Mucosa of gallbladder (tissue), 1 donor: ENCODE data around the gene CDA. TPM values are rescaled to one million over a fixed set of nuclear protein-coding genes. Genes with fewer than 3 reads are reported as not detected.

Experiments used
- DNase-seq: peaks from one replicate; pipeline ENCODE4 v3.0.0-alpha.2; 2020; ENCODE audit warnings: low spot score
- total RNA-seq: library from RNA; stranded (reverse); gene quantifications from one replicate; pipeline ENCODE4 v1.2.1, GENCODE V29; 2021
- donor health status: DM: no; HTN: no; CAD: no.

Gene CDA
- 1.6 TPM for total RNA-seq

DNA sequence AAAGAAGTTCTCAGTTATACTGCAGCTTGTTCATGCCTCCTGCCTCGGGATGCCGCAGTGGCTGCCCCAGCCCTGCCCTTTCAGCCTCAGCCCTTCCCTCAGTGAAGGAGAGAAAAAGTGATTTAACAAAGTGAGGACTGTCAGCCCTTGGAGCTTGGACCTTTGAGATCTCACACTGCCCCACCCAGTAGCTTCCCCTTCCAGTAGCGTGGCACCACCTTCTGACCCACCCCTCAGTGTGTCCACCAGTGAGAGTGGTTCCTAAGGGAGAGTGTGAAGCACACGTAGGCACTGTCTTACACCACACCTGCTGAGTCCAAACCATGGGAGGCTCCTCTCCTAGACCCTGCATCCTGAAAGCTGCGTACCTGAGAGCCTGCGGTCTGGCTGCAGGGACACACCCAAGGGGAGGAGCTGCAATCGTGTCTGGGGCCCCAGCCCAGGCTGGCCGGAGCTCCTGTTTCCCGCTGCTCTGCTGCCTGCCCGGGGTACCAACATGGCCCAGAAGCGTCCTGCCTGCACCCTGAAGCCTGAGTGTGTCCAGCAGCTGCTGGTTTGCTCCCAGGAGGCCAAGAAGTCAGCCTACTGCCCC is at the start of gene CDA:
CDA (plus strand) TSS at position 464 of the 592 bp plus-strand sequence; CDS start at position 497, 33 bp downstream.
- no peak for DNase-seq

DNA sequence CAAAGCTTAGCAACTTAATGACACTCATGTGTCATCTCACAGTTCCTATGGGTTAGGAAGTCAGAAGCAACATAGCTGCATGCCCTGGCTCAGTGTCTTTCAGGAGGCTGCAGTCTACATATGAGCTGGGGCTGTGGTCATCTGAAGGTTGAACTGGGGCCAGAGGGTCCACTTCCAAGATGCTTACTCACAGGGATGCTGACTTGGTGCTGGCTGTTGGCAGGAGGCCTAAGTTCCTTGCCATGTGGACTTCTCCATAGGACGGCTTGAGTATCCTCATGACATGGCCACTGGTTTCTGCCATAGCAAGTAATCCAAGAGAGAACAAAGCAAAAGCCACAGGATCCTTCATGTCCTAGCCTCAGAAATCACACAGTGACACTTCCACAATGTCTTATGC is 48.6 kb upstream of the CDA start:
- DNase-seq, result no peak

DNA sequence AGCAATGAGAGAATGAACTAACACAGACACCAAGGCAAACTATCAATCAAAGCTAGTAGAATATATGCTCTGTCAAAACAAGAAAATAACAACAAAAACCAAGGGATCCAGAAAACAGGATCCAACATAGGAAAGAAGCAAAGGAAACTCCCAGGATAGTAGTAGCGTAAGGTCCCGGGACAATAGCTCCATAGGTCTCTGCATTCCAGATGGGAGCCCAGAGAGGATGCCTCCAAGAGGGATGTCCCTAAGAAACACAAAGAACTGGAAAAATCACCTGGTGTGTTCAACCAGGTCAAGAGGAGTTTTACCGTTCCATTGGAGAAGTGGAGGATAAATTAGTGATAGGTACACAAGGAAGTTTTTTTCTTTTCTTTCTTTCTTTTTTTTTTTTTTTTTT is 42.3 kb upstream of the CDA start:
- DNase-seq, result no peak

DNA sequence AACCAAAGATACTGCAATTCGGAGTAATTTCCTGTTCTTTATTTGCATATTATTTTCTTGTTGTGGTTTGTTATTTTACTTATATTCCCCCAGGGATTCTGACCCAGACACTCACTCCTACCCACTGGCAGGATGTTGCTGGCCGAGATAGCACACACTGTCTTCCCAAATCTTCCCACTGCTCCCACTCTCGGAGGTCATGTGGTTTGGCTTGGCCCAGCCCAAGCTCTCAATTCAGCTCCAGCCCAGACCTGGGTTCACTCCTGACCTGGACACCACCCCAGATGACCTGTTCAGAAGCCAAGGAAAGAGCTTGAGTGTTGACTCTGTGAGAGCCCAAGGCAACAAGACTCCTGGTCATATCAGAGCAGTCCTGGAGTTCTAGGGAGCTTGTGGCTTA is 37.7 kb upstream of the CDA start:
- DNase-seq, result no peak

DNA sequence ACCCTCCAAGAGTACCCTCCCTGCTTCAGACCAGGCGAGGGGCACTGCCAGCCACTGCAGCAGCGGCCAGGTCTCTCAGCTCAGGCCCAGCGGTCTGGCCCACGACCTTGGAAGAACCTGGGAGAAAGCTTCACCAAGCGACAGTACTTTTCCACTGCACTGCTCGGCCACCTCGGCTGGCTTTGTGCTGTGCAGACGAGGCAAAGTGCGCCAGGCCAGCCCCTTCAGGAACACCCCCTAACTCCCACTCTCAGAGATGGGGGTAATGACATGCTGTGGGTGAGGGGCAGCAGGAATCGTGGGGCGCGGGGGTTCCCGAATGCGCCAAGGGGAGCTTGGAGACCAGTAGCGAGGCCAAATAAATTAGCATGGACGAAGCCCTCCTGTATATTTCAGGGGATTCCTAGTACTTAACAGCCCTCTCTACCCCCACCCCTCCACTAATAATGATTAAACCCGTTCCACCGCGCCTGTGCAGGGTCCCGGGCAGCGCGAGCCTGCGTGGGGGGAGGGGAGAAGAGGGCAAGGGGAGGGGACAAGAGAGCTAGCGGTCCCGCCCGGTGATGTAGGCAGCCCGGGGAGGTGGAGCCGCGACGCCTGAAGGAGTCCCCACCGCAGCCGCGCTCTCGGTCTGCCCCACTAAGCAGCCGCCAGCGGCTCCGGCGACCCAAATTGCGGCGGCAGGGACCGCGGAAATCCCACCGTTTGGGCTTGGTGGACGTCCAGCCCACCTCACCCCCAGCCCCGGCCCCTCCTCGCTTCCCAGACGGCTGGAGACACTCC is 36.8 kb upstream of the CDA start, which contains the start of gene FAM43B:
FAM43B (plus strand) TSS at position 629 of the 783 bp plus-strand sequence. CDS start 401 bp downstream, outside the sequence.
- DNase-seq, result peak; percentile 20

DNA sequence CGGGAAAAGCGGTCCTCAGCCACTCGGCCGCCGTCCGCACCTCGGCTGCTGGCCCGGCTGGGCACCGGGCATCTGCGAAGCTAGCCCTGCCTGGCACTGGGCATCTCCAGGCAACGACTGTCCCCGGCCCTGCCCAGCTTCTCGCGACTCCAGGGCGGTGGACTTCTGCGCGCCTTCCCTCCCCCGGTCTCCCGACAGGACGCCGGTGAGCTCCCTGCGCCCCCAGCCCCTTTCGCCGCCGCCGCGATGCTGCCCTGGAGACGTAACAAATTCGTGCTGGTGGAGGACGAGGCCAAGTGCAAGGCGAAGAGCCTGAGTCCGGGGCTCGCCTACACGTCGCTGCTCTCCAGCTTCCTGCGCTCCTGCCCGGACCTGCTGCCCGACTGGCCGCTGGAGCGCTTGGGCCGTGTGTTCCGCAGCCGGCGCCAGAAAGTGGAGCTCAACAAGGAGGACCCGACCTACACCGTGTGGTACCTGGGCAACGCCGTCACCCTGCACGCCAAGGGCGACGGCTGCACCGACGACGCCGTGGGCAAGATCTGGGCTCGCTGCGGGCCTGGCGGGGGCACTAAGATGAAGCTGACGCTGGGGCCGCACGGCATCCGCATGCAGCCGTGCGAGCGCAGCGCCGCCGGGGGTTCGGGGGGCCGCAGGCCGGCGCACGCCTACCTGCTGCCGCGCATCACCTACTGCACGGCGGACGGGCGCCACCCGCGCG is 36.0 kb upstream of the CDA start:
- no peak for DNase-seq

DNA sequence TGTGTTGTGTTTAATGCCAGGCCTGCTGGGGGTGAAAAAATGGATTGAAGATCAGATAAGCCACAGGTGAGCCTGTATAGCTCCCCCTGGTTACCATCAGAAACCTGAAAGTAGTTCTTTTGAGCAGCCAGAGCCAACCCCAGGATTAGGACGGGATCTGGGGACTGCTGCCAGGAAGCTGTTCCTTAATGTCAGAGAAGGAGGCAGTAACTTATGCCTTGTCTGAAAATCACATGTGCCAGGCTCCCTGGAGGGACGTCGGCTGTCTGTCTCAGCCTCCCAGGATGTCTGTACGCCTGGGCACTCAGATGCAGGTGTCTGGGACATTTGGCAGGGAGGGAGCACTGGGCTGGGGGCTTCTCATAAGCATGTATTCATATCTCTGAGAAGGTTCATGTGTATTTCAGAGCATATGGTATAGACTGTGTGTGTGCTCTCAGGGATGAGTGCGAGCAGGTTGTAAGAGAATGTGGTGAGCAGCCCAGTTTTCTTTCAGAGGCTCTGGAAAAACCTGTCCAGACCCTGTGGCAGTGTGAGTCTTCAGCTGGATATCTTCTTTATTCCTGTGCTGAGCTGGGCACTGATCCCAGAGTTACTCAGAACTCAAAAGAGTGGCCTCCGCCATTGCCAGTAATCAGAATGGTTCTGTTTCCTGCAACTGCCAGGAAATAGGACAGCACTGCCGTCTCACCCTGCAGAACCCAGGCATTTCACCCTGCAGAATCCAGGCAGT is 33.7 kb upstream of the CDA start:
- DNase-seq, result no peak

DNA sequence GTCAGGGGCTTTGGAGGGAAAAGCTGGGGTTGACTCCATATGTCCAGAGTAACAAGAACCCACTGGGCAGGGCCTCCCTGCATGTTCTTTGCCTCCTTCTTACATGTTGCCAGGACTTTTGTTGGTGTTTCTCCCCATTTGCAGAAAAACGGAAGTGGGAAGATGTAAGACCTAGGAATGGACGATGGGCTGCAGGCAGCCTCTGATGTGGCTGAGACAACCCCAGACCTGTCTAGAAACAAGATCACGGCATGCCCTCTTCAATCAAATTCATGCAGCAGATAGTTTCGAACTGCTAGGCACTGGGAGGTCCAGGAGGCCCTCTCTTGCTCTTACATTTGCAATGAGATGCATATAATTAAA is 33.2 kb upstream of the CDA start:
- DNase-seq, result no peak

DNA sequence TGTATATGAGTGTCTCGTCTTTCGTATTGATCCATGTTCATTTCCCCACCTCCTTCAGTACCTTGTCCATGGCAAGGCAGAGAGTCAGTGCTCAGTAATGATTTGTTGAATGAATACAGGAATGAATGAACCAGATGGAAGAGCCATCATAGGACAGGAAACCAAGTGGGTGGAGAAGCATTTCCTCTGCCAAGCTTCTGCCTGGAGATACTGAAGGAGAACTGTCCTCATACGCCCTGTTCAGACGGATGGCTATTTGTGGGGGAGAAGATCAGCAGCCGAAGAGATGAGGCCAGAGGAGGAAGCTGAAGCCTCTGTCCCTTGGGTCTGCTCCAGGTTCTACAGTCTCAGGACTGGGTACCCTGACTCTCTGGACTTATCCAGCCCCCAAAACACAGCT is 30.7 kb upstream of the CDA start:
- no peak for DNase-seq

DNA sequence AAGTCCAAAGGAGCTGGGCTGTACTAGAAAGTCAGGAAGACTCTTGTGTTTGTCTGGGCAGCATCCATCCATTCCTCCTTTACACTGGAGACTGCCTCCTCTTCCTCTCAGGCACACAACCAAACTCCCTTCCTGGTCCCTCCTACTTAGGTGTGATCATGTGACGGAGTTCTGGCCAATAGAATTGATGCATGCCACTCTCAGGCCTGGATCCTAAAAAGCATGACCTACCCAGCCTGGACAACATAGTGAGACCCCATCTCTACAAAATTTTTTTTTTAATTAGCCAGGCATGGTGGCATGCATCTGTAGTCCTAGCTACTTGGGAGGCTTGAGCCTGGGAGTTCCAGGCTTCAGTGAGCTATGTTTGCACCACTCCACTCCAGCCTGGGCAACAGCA is 27.9 kb upstream of the CDA start:
- no peak for DNase-seq

DNA sequence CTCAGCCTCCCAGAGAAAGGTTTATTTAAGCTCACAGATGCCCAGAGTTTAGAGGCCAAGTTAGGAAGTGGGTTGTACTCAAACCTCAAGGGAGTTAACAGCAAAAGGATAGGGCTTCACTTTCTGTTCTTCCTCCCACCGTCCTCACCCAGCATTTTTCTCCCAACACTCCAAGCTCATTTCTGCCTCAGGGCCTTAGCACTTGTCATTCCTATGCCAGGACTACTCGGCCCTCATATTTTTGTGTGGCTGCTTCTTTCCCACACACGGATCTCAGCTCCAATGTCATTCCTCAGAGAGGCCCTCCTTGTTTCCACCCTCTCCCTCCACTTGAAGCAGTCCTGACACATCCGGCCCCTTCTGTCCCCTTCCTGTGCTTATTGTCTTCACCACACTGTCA is 23.7 kb upstream of the CDA start:
- DNase-seq, result no peak

DNA sequence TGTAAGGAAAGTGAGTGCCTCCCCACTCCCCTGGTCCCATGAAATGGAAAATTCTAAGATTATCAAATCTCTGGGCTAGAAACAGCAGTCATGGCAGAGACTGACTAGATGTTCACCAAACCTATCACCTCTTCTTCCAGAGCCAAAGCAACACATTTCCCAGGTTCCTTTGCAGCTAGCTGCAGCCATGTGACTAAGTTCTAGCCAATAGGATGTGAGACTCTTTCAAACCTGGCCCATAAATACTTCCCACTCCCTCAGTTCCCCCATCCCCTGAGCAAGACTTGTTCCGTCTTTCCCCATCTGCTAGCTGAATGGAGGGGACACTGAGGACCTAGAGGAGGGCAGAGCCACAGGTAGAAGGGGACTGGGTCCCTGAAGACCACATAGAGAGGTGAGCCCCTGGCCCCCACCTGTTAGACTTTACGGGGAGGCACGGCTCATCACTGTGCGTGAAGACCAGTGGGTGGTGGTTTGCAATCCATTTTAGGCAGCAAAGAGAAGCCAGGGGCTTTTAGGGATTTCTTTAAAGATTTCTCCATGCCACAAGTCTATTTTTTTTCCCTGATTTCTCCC is 19.3 kb upstream of the CDA start:
- no peak for DNase-seq

DNA sequence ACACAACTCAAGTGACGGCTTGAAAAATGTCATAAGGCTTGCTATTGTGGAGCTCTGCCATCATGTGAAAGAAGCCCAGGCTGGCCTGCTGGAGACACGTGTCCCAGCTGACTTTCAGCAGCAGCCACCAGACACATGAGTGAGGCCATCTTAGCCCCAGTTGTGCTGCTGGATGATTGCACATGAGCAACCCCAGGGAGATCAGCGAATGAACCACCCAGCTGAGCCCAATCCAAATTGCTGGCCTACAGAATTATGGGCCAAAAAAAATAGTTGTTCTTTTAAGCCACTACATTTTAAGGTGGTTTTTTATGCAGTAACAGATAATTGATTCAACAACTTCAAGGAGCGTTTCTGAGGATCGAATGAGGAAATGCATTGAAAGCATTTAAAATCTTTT is 17.5 kb upstream of the CDA start:
- no peak for DNase-seq

DNA sequence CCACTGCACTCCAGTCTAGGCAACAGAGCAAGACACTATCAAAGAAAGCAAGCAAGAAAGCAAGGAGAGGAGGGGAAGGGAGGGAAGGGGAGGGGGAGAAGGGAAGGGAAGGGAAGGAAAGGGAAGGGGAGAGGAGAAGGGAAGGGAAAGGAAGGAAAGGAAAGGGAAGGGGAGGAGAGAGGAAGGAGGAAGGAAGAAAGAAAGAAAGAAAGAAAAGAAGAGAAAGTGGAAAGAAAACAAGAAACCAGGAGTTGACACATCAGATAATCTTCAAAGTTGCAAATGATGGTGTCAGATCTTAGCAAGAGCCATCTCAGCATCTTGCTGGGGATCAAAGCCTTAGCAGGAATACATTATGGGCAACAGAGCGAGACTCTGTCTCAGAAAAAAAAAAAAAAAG is 14.9 kb upstream of the CDA start:
- DNase-seq, result no peak

DNA sequence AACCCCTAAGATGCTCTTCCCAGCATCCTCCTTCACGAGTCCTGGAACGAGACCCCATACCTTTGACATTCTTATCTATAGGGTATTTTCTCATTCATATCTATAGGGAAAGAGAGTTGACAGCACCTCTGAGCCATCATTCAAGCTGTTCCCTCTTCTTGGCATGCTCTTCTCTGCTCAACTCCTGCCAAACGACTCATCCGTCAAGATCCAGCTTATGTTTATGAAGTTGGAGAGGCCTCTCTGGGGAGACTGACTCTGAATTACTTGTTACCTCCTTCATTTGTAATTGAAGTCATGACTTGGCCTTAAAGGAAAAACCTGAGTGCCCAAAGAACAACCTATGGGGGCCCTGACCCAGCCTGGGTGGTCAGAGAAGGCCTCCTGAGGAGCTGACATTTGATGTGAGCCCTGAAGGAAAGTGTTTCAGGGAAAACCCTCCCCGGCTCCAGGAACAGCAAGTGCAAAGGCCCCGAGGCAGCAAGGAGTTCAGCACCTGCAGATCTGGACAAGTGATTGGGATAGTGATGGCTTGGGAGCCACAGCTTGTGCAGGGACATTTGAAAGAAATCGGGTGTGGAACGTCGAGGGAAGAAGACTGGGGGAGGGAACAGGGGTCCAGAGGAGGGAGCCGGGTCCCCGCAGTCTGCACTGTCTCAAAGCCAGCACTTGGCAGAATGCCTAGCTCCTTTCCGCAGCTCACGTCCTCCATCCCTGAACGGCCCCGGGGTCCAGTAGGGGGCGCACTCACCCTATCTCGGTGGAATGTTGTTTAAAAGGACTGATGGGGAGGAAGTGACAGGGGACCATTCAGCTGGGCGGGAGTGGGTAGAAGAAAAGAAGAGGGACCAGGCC is 14.0 kb upstream of the CDA start:
- peak; percentile 82 for DNase-seq

DNA sequence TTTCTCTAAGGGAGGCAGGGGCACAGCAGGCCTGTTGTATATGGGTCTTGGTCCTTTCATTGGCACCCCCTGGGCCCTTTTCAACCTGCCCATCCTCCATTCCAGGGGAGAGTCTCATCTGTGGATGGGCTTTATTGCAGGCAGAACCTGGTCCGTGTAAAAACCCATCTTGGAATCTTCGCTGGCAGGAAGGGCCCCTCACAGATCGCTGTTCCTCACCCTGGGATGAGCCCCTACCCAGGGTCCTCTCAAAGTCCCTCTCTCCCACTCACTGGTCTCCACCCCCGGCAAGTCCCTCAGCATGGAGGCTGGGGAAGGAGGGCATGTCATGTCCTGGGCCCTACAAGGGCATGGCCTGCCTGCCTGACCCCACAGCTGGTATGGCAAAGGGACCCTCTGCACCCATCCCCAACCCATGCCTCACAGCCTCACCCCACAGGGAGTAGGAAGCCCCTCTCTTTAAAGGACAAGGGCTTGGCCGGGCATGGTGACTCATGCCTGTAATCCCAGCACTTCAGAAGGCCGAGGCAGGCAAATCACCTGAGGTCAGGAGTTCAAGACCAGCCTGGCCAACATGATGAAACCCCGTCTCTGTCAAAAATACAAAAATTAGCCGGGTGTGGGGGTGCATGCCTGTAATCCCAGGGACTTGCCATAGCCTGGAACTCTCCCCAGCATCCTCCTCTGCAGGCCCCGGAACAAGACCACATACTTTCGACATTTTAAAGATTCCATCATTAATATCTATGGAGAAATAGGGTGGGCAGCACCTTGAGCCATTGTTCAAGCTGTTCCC is 13.2 kb upstream of the CDA start:
- DNase-seq, result no peak

DNA sequence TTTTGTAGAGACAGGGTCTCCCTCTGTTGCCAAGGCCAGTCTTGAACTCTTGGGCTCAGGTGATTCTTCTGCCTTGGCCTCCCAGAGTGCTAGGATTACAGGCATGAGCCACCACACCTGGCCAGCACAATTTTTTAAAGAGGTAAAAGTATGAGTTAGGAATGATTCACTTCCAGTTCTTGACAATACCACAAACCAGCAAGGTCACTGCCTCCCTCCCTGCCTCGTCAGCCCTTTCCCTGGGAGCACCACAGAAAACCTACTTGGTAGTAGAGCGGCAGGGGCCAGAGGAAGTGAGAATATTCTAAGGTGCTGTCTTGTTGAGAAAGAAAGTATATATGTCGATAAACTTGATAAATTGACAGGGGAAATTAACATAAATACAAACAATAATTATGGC is 10.8 kb upstream of the CDA start:
- DNase-seq, result no peak

DNA sequence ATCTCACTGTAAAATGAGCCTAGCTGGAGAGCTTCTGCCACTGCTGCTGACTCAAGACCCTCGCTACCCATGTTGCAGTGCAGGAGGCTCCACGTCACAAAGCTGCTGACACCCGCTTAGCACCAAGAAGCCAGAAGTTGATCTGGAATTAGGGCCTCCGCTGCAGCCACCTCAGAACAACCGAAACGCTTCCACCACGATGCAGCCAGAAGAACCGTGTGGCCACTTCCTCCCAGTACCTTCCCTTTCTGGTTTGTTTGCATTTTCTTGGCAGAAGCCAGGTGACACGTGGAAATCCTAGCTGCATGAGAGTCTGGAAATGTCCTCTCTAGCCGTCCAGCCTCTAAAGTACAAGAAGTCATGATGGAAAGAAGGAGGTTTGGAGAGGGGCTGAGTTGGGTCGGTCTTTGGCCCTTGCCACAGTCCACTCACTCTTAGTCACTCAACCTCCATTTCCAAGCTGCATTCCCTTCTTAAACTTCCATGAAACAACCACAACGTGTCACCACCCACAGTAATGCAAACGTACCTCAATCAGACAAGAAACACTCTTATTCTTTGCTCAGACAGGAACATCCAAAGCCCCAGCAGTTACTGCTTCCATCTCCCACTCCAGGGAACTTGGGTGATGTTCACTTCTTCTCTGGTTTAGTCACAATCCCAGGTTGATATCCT is 10.0 kb upstream of the CDA start:
- no peak for DNase-seq

DNA sequence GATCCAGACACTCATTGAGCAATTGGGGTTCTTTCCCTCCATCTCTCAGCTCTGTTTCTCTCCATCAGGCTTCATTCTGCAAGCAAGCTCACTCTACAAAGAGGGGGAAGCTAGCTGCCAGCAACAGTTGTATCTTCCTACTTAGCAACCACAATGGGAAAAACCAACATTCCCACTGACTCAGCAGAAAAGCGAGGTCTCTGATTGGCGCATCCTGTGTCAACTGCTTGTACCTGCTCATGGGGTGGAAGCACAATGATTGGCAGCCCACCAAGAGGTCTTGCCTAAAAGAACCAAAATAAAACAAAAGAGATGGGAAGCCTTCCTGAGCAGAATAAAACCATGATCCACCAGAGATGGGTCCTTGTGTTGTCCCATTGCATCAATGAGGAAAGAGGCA is 4.0 kb upstream of the CDA start:
- DNase-seq, result no peak
